WTC11 (cell line): ENCODE results near the gene TRNT1. TPM values are rescaled to one million over a fixed set of nuclear protein-coding genes. Genes with fewer than 3 reads are reported as not detected.

Source experiments
- ATAC-seq: fragments of 200-7000 bp; cut with Tn5 transposase; 2 replicates; pipeline ENCODE4 v1.10.0; 2021; ENCODE audit warnings: mild to moderate bottlenecking, moderate library complexity
- CTCF ChIA-PET: fragments of 300-600 bp; sonication (Branson Sonifier 250); formaldehyde crosslinking; loops from one replicate; lab custom pipeline; 2021; ENCODE audit warnings: antibody characterized with exemption; lab: Charles Lee
- POLR2A ChIA-PET: fragments of 350-600 bp; sonication (Branson Sonifier 250); formaldehyde crosslinking; loops from one replicate; lab custom pipeline; 2021; ENCODE audit warnings: antibody characterized with exemption; lab: Charles Lee
- DNase-seq: peaks from one replicate; pipeline ENCODE4 v3.0.0; 2021; ENCODE audit warnings: low spot score
- H3K27ac Mint-ChIP-seq: 2 replicates; pipeline ENCODE4 v1.8.0; 2021; ENCODE audit warnings: mixed read lengths
- H3K27me3 Mint-ChIP-seq: 2 replicates; pipeline ENCODE4 v1.8.0; 2021; ENCODE audit warnings: low read depth, mild to moderate bottlenecking, moderate library complexity, mixed read lengths
- H3K36me3 Mint-ChIP-seq: 2 replicates; pipeline ENCODE4 v1.8.0; 2021; ENCODE audit warnings: mixed read lengths
- H3K4me1 Mint-ChIP-seq: 2 replicates; pipeline ENCODE4 v1.8.0; 2022; ENCODE audit warnings: mixed read lengths
- H3K4me3 Mint-ChIP-seq: 2 replicates; pipeline ENCODE4 v1.8.0; 2021; ENCODE audit warnings: mild to moderate bottlenecking, moderate library complexity, mixed read lengths
- H3K9me3 Mint-ChIP-seq: 2 replicates; pipeline ENCODE4 v1.8.0; 2021; ENCODE audit warnings: mixed read lengths
- CREB1 ChIP-seq: sonication (generic); formaldehyde crosslinking; IDR thresholded peaks from 2 replicates; pipeline ENCODE4 v1.8.0; 2023; ENCODE audit warnings: mild to moderate bottlenecking, missing genetic modification reagents
- ELF4 ChIP-seq: sonication (generic); formaldehyde crosslinking; IDR thresholded peaks from 2 replicates; pipeline ENCODE4 v1.8.1; 2022; ENCODE audit warnings: low read depth, mild to moderate bottlenecking, moderate library complexity, missing genetic modification reagents
- GRHL2 ChIP-seq: fragments of 250-450 bp; sonication (Bioruptor Pico); IDR thresholded peaks from 2 replicates; pipeline ENCODE4 v1.8.0; 2022; ENCODE audit warnings: mild to moderate bottlenecking, moderate library complexity; ENCODE audit not compliant: insufficient replicate concordance, severe bottlenecking
- GTF2I ChIP-seq: fragments of 250-450 bp; sonication (Bioruptor Pico); conservative IDR thresholded peaks from 2 replicates; pipeline ENCODE4 v1.4.0; 2021; ENCODE audit warnings: mild to moderate bottlenecking
- KAT7 ChIP-seq: sonication (generic); formaldehyde crosslinking; IDR thresholded peaks from 2 replicates; pipeline ENCODE4 v1.8.1; 2023; ENCODE audit warnings: missing genetic modification reagents, mild to moderate bottlenecking, borderline replicate concordance
- MYBL2 ChIP-seq: sonication (generic); formaldehyde crosslinking; IDR thresholded peaks from 2 replicates; pipeline ENCODE4 v1.8.1; 2023; ENCODE audit warnings: mild to moderate bottlenecking, moderate library complexity, missing genetic modification reagents
- NFE2L1 ChIP-seq: sonication (generic); formaldehyde crosslinking; IDR thresholded peaks from 2 replicates; pipeline ENCODE4 v1.8.1; 2023; ENCODE audit warnings: missing genetic modification reagents
- NR1H2 ChIP-seq: sonication (generic); formaldehyde crosslinking; IDR thresholded peaks from 2 replicates; pipeline ENCODE4 v1.9.0; 2021; ENCODE audit warnings: mild to moderate bottlenecking, moderate library complexity, missing genetic modification reagents
- RORB ChIP-seq: fragments of 250-450 bp; sonication (Bioruptor Pico); IDR thresholded peaks from 2 replicates; pipeline ENCODE4 v1.9.0; 2021; ENCODE audit warnings: mild to moderate bottlenecking
- SMAD4 ChIP-seq: sonication (generic); formaldehyde crosslinking; IDR thresholded peaks from 2 replicates; pipeline ENCODE4 v1.8.0; 2022; ENCODE audit warnings: mild to moderate bottlenecking, missing genetic modification reagents
- TEAD1 ChIP-seq: sonication (generic); formaldehyde crosslinking; IDR thresholded peaks from 2 replicates; pipeline ENCODE4 v1.8.0; 2022; ENCODE audit warnings: mild to moderate bottlenecking, missing genetic modification reagents
- TEAD4 ChIP-seq: sonication (generic); formaldehyde crosslinking; IDR thresholded peaks from 2 replicates; pipeline ENCODE4 v1.8.0; 2022; ENCODE audit warnings: mild to moderate bottlenecking, missing genetic modification reagents
- ZNF416 ChIP-seq: fragments of 250-450 bp; sonication (Bioruptor Pico); IDR thresholded peaks from 2 replicates; pipeline ENCODE4 v1.9.0; 2021; ENCODE audit warnings: mild to moderate bottlenecking, inconsistent platforms
- total RNA-seq: library from RNA; stranded (reverse); gene quantifications from 3 replicates; pipeline ENCODE4 v1.2.3, GENCODE V29; 2021
- TF ChIP-seq, protein P1 (sequence below): fragments of 250-450 bp; sonication (Bioruptor Pico); IDR thresholded peaks from 2 replicates; pipeline ENCODE4 v1.8.0; 2021; ENCODE audit warnings: mild to moderate bottlenecking
- TF ChIP-seq, protein P2 (sequence below): sonication (generic); formaldehyde crosslinking; IDR thresholded peaks from 2 replicates; pipeline ENCODE4 v1.8.1; 2022; ENCODE audit warnings: low read depth, mild to moderate bottlenecking, moderate library complexity, missing genetic modification reagents, borderline replicate concordance
- TF ChIP-seq, protein P3 (sequence below): fragments of 250-450 bp; sonication (Bioruptor Pico); IDR thresholded peaks from 2 replicates; pipeline ENCODE4 v1.9.0; 2021; ENCODE audit warnings: mild to moderate bottlenecking
- TF ChIP-seq, protein P4 (sequence below): sonication (generic); formaldehyde crosslinking; IDR thresholded peaks from 2 replicates; pipeline ENCODE4 v1.8.0; 2022; ENCODE audit warnings: mild to moderate bottlenecking, missing genetic modification reagents
- TF ChIP-seq, protein P5 (sequence below): sonication (generic); formaldehyde crosslinking; IDR thresholded peaks from 2 replicates; pipeline ENCODE4 v1.8.0; 2023; ENCODE audit warnings: missing genetic modification reagents, mild to moderate bottlenecking, borderline replicate concordance
- TF ChIP-seq, protein P6 (sequence below): sonication (generic); formaldehyde crosslinking; IDR thresholded peaks from 2 replicates; pipeline ENCODE4 v1.8.0; 2023; ENCODE audit warnings: mild to moderate bottlenecking, missing genetic modification reagents
- TF ChIP-seq, protein P7 (sequence below): sonication (generic); formaldehyde crosslinking; IDR thresholded peaks from 2 replicates; pipeline ENCODE4 v1.8.0; 2022; ENCODE audit warnings: mild to moderate bottlenecking, missing genetic modification reagents

Gene TRNT1
- total RNA-seq, 1 experiment from 2014 or later = 18.8 TPM

DNA sequence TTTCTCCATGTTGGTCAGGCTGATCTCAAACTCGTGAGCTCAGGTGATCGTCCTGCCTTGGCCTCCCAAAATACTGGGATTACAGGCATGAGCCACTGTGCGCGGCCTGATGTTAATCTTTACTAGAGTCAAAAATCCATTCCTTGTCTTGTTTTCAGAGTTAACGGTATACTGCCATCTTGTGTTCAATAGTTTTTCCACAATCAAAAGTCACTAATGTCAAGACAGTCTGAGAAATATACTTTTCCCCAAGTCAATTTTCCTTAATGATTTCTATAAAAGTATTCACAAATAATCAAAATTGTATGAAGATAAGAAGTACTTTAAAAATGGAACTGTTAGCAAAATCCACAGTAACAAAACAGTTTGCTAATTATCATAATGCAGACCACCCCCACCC, 44.3 kb downstream of the TRNT1 start:
- no peaks in the 10 kb centered on the region for H3K27me3 Mint-ChIP-seq
- ChIA-PET CTCF (interaction anchor here (0.7 kb wide), 1 partner anchor 1363 kb away, joined by 3 read pairs; no protein-coding TSS in a partner anchor), POLR2A (no interaction called here)
- no peak for DNase-seq
- no peak overlapping the region for H3K27ac Mint-ChIP-seq
- H3K4me3 Mint-ChIP-seq = no peak overlapping the region
- no peaks in the 10 kb centered on the region for H3K4me1 Mint-ChIP-seq
- H3K9me3 Mint-ChIP-seq = peaks cover 4% of the 10 kb centered on the region; the same call in 1 of the 2 replicates
- TF ChIP-seq CREB1 (CRISPR knock-in tag) = no peak
- no peak for TF ChIP-seq GRHL2
- TF ChIP-seq, protein P1, sequence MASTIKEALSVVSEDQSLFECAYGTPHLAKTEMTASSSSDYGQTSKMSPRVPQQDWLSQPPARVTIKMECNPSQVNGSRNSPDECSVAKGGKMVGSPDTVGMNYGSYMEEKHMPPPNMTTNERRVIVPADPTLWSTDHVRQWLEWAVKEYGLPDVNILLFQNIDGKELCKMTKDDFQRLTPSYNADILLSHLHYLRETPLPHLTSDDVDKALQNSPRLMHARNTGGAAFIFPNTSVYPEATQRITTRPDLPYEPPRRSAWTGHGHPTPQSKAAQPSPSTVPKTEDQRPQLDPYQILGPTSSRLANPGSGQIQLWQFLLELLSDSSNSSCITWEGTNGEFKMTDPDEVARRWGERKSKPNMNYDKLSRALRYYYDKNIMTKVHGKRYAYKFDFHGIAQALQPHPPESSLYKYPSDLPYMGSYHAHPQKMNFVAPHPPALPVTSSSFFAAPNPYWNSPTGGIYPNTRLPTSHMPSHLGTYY = no peak
- TF ChIP-seq, protein P2, sequence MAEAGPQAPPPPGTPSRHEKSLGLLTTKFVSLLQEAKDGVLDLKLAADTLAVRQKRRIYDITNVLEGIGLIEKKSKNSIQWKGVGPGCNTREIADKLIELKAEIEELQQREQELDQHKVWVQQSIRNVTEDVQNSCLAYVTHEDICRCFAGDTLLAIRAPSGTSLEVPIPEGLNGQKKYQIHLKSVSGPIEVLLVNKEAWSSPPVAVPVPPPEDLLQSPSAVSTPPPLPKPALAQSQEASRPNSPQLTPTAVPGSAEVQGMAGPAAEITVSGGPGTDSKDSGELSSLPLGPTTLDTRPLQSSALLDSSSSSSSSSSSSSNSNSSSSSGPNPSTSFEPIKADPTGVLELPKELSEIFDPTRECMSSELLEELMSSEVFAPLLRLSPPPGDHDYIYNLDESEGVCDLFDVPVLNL (CRISPR knock-in tag) = no peak
- TF ChIP-seq, protein P3, sequence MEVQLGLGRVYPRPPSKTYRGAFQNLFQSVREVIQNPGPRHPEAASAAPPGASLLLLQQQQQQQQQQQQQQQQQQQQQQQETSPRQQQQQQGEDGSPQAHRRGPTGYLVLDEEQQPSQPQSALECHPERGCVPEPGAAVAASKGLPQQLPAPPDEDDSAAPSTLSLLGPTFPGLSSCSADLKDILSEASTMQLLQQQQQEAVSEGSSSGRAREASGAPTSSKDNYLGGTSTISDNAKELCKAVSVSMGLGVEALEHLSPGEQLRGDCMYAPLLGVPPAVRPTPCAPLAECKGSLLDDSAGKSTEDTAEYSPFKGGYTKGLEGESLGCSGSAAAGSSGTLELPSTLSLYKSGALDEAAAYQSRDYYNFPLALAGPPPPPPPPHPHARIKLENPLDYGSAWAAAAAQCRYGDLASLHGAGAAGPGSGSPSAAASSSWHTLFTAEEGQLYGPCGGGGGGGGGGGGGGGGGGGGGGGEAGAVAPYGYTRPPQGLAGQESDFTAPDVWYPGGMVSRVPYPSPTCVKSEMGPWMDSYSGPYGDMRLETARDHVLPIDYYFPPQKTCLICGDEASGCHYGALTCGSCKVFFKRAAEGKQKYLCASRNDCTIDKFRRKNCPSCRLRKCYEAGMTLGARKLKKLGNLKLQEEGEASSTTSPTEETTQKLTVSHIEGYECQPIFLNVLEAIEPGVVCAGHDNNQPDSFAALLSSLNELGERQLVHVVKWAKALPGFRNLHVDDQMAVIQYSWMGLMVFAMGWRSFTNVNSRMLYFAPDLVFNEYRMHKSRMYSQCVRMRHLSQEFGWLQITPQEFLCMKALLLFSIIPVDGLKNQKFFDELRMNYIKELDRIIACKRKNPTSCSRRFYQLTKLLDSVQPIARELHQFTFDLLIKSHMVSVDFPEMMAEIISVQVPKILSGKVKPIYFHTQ (CRISPR knock-in tag) = no peak
- TF ChIP-seq NR1H2 (CRISPR knock-in tag) = no peak
- no peak for TF ChIP-seq RORB
- no peak for TF ChIP-seq ZNF416 (CRISPR knock-in tag)
- no peak for TF ChIP-seq MYBL2
- no peak for TF ChIP-seq NFE2L1 (CRISPR knock-in tag)
- TF ChIP-seq, protein P4, sequence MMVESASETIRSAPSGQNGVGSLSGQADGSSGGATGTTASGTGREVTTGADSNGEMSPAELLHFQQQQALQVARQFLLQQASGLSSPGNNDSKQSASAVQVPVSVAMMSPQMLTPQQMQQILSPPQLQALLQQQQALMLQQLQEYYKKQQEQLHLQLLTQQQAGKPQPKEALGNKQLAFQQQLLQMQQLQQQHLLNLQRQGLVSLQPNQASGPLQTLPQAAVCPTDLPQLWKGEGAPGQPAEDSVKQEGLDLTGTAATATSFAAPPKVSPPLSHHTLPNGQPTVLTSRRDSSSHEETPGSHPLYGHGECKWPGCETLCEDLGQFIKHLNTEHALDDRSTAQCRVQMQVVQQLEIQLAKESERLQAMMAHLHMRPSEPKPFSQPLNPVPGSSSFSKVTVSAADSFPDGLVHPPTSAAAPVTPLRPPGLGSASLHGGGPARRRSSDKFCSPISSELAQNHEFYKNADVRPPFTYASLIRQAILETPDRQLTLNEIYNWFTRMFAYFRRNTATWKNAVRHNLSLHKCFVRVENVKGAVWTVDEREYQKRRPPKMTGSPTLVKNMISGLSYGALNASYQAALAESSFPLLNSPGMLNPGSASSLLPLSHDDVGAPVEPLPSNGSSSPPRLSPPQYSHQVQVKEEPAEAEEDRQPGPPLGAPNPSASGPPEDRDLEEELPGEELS (CRISPR knock-in tag) = no peak
- TF ChIP-seq, protein P5, sequence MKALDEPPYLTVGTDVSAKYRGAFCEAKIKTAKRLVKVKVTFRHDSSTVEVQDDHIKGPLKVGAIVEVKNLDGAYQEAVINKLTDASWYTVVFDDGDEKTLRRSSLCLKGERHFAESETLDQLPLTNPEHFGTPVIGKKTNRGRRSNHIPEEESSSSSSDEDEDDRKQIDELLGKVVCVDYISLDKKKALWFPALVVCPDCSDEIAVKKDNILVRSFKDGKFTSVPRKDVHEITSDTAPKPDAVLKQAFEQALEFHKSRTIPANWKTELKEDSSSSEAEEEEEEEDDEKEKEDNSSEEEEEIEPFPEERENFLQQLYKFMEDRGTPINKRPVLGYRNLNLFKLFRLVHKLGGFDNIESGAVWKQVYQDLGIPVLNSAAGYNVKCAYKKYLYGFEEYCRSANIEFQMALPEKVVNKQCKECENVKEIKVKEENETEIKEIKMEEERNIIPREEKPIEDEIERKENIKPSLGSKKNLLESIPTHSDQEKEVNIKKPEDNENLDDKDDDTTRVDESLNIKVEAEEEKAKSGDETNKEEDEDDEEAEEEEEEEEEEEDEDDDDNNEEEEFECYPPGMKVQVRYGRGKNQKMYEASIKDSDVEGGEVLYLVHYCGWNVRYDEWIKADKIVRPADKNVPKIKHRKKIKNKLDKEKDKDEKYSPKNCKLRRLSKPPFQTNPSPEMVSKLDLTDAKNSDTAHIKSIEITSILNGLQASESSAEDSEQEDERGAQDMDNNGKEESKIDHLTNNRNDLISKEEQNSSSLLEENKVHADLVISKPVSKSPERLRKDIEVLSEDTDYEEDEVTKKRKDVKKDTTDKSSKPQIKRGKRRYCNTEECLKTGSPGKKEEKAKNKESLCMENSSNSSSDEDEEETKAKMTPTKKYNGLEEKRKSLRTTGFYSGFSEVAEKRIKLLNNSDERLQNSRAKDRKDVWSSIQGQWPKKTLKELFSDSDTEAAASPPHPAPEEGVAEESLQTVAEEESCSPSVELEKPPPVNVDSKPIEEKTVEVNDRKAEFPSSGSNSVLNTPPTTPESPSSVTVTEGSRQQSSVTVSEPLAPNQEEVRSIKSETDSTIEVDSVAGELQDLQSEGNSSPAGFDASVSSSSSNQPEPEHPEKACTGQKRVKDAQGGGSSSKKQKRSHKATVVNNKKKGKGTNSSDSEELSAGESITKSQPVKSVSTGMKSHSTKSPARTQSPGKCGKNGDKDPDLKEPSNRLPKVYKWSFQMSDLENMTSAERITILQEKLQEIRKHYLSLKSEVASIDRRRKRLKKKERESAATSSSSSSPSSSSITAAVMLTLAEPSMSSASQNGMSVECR (CRISPR knock-in tag) = no peak
- no peak for TF ChIP-seq KAT7
- TF ChIP-seq TEAD4 (CRISPR knock-in tag) = no peak
- no peak for TF ChIP-seq SMAD4 (CRISPR knock-in tag)
- TF ChIP-seq, protein P6, sequence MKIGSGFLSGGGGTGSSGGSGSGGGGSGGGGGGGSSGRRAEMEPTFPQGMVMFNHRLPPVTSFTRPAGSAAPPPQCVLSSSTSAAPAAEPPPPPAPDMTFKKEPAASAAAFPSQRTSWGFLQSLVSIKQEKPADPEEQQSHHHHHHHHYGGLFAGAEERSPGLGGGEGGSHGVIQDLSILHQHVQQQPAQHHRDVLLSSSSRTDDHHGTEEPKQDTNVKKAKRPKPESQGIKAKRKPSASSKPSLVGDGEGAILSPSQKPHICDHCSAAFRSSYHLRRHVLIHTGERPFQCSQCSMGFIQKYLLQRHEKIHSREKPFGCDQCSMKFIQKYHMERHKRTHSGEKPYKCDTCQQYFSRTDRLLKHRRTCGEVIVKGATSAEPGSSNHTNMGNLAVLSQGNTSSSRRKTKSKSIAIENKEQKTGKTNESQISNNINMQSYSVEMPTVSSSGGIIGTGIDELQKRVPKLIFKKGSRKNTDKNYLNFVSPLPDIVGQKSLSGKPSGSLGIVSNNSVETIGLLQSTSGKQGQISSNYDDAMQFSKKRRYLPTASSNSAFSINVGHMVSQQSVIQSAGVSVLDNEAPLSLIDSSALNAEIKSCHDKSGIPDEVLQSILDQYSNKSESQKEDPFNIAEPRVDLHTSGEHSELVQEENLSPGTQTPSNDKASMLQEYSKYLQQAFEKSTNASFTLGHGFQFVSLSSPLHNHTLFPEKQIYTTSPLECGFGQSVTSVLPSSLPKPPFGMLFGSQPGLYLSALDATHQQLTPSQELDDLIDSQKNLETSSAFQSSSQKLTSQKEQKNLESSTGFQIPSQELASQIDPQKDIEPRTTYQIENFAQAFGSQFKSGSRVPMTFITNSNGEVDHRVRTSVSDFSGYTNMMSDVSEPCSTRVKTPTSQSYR = no peak
- TF ChIP-seq, protein P7, sequence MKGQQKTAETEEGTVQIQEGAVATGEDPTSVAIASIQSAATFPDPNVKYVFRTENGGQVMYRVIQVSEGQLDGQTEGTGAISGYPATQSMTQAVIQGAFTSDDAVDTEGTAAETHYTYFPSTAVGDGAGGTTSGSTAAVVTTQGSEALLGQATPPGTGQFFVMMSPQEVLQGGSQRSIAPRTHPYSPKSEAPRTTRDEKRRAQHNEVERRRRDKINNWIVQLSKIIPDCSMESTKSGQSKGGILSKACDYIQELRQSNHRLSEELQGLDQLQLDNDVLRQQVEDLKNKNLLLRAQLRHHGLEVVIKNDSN (CRISPR knock-in tag) = no peak
- TF ChIP-seq TEAD1 (CRISPR knock-in tag) = no peak
- no peak for TF ChIP-seq ELF4 (CRISPR knock-in tag)
- TF ChIP-seq GTF2I = no peak
- peak; percentile 39; the same call in 1 of the 2 replicates for ATAC-seq
- peaks cover 47% of the 10 kb centered on the region for H3K36me3 Mint-ChIP-seq
